PC-9 (cell line): ENCODE measurements around the gene FUBP3. TPM values are rescaled to one million over a fixed set of nuclear protein-coding genes. Genes with fewer than 3 reads are reported as not detected.

ENCODE experiments used
- BruUV-seq: library from RNA; stranded (reverse); fragments of 400-500 nt; replicated peaks from 2 replicates; lab custom pipeline; 2021; lab: Mats Ljungman, UMichigan
- CTCF ChIA-PET: fragments of 300-600 bp; sonication (Branson Sonifier 250); formaldehyde crosslinking; loops from one replicate; lab custom pipeline; 2022; ENCODE audit warnings: antibody characterized with exemption; lab: Charles Lee
- POLR2A ChIA-PET: fragments of 300-600 bp; sonication (Branson Sonifier 250); formaldehyde crosslinking; loops from one replicate; lab custom pipeline; 2022; ENCODE audit warnings: antibody characterized with exemption; ENCODE audit not compliant: unreplicated experiment; lab: Charles Lee
- DNase-seq, 2 experiments: peaks; one replicate each; pipeline versions ENCODE4 v3.0.0 to v3.0.0-alpha.2; 2015 to 2022; ENCODE audit warnings: mixed read lengths in 1 of 2
- H2AFZ ChIP-seq: fragments of 200-600 bp; sonication (generic); 2 replicates; pipeline ENCODE4 v1.8.1; 2017; ENCODE audit warnings: antibody characterized with exemption
- H3F3A ChIP-seq: fragments of 200-600 bp; sonication (generic); 2 replicates; pipeline ENCODE4 v1.8.1; 2017; ENCODE audit warnings: antibody characterized with exemption, mild to moderate bottlenecking, low read depth; ENCODE audit not compliant: insufficient read depth
- H3K27ac ChIP-seq: fragments of 200-600 bp; sonication (generic); 2 replicates; pipeline ENCODE4 v1.6.1; 2016; ENCODE audit warnings: mixed run types
- H3K27me3 ChIP-seq: fragments of 200-600 bp; sonication (generic); 2 replicates; pipeline ENCODE4 v1.6.1; 2016; ENCODE audit warnings: low read depth, mixed run types; ENCODE audit not compliant: insufficient read depth
- H3K36me3 ChIP-seq: fragments of 200-600 bp; sonication (generic); 2 replicates; pipeline ENCODE4 v1.6.1; 2016; ENCODE audit warnings: low read depth, mixed run types
- H3K4me1 ChIP-seq: fragments of 200-600 bp; sonication (generic); replicated peaks from 2 replicates; pipeline ENCODE4 v1.6.1; 2016; ENCODE audit warnings: mixed run types; ENCODE audit not compliant: insufficient read depth
- H3K4me2 ChIP-seq: fragments of 200-600 bp; sonication (generic); 2 replicates; pipeline ENCODE4 v1.6.1; 2017; ENCODE audit warnings: mixed run types
- H3K4me3 ChIP-seq: fragments of 200-600 bp; sonication (generic); 2 replicates; pipeline ENCODE4 v1.6.1; 2016; ENCODE audit warnings: mixed run types
- H3K79me2 ChIP-seq: fragments of 200-600 bp; sonication (generic); 2 replicates; pipeline ENCODE4 v1.6.1; 2017; ENCODE audit warnings: low read depth, mixed run types
- H3K9me2 ChIP-seq: fragments of 200-600 bp; sonication (generic); 2 replicates; pipeline ENCODE4 v1.8.1; 2017; ENCODE audit warnings: mild to moderate bottlenecking; ENCODE audit not compliant: insufficient read depth
- H3K9me3 ChIP-seq: fragments of 200-600 bp; sonication (generic); 2 replicates; pipeline ENCODE4 v1.8.1; 2016; ENCODE audit warnings: low read depth; ENCODE audit not compliant: insufficient read depth
- H4K20me1 ChIP-seq: fragments of 200-600 bp; sonication (generic); 2 replicates; pipeline ENCODE4 v1.8.1; 2017; ENCODE audit not compliant: insufficient read depth
- EZH2 ChIP-seq: fragments of 200-600 bp; sonication (generic); IDR thresholded peaks from 2 replicates; pipeline ENCODE4 v1.8.0; 2017; ENCODE audit warnings: antibody characterized with exemption, low read depth
- intact Hi-C: fragments of 100-400 bp; cut with micrococcal nuclease; formaldehyde crosslinking; loops from one replicate; pipeline ENCODE4 v1.10.0; 2022; ENCODE audit not compliant: unreplicated experiment
- total RNA-seq: library from RNA; stranded (reverse); gene quantifications from 2 replicates; pipeline ENCODE4 v1.2.3, GENCODE V29; 2021
- TF ChIP-seq, protein P1 (sequence below): fragments of 200-600 bp; sonication (generic); conservative IDR thresholded peaks from 2 replicates; pipeline ENCODE4 v1.6.1; 2017; ENCODE audit warnings: mixed run types, antibody characterized with exemption, mild to moderate bottlenecking, moderate library complexity

FUBP3 gene
- total RNA-seq, 1 experiment from 2014 or later: 75.6 TPM

DNA sequence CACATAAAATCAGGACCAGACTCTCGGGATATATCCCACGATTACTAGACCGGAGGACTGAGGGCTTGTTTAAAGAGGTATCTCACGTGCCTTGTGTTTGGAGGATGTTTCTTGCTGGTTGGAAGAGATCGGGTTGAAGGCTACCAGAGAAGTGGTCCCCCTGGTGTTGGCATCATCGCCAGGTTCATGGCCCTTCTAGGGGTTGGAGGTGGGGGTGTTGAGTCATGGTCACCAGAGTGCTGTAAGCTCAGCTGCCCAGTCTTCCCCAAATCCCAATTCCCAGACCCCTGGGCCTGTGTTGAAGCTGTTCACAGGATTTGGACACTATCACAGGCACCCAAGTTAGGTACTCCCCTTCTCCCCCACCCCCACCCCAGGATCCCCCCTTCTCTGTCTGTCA, 55.9 kb downstream of the FUBP3 start:
- no peaks in the 10 kb centered on the region for H3K79me2 ChIP-seq
- H3K9me2 ChIP-seq: no peaks in the 10 kb centered on the region
- H3K4me3 ChIP-seq: no peak overlapping the region
- H2AFZ ChIP-seq: no peak overlapping the region
- no peaks in the 10 kb centered on the region for H3K36me3 ChIP-seq
- no peaks in the 10 kb centered on the region for H4K20me1 ChIP-seq
- ChIA-PET POLR2A (no interaction called here), CTCF (no interaction called here)
- no peak for TF ChIP-seq EZH2
- TF ChIP-seq, protein P1, sequence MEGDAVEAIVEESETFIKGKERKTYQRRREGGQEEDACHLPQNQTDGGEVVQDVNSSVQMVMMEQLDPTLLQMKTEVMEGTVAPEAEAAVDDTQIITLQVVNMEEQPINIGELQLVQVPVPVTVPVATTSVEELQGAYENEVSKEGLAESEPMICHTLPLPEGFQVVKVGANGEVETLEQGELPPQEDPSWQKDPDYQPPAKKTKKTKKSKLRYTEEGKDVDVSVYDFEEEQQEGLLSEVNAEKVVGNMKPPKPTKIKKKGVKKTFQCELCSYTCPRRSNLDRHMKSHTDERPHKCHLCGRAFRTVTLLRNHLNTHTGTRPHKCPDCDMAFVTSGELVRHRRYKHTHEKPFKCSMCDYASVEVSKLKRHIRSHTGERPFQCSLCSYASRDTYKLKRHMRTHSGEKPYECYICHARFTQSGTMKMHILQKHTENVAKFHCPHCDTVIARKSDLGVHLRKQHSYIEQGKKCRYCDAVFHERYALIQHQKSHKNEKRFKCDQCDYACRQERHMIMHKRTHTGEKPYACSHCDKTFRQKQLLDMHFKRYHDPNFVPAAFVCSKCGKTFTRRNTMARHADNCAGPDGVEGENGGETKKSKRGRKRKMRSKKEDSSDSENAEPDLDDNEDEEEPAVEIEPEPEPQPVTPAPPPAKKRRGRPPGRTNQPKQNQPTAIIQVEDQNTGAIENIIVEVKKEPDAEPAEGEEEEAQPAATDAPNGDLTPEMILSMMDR: no peak
- no peaks in the 10 kb centered on the region for H3K4me1 ChIP-seq
- intact Hi-C loops: no loop called here
- no peak overlapping the region for H3K27ac ChIP-seq
- no TSS peak for BruUV-seq
- H3F3A ChIP-seq: peaks cover 6% of the 10 kb centered on the region; the same call in 1 of the 2 replicates
- DNase-seq: no peak
- no peak overlapping the region for H3K4me2 ChIP-seq
- no peaks in the 10 kb centered on the region for H3K9me3 ChIP-seq
- H3K27me3 ChIP-seq: no peaks in the 10 kb centered on the region

DNA sequence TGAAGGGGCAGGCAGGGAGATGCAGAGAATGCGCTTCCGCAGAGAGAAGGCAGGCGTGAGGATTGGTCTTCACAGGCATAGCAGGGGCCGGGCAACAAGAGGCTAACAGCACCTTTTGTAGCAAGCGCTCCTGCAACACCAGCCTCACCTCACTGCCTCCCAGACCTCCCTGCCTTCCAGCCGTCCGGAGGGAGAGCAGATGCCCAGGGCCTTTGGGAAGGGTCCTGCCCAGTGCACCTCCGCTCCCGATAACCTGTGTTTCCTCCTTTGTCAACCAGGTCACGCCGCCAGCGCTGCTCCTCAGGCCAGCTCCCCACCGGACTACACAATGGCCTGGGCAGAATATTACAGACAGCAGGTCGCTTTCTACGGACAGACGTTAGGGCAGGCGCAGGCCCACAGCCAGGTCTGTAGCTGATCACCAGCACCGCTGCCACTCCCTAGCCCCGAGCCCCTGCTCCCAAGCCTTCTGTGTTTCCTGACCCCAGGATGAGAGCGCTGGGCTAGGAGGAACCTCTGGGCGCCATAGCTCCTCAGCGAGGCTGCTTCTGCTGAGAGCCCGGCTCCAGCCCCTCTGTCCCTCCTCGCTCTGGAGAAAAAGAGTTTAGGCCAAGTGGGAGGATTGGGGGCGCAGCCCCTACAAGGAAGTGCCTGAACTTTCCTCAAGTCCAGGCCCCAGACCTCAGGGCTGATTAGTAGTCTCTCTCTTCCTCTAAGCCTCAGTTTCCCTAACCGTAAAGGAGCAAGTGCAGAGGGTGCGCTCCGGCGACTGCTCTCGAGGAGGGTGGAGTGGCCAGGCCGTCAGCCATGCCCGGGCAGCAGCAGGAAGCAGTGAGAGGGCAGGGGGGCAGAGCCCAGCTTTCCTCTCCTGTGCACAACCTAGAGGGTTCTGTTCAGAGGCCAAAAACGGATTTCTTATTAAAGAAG, 56.6 kb downstream of the FUBP3 start:
- H3K9me3 ChIP-seq: no peaks in the 10 kb centered on the region
- TF ChIP-seq EZH2: no peak
- TF ChIP-seq, protein P1: no peak
- H3K4me1 ChIP-seq: no peaks in the 10 kb centered on the region
- intact Hi-C loops: no loop called here
- no peaks in the 10 kb centered on the region for H3K27me3 ChIP-seq
- H3F3A ChIP-seq: peaks cover 6% of the 10 kb centered on the region; the same call in 1 of the 2 replicates
- H3K27ac ChIP-seq: no peak overlapping the region
- no peaks in the 10 kb centered on the region for H3K36me3 ChIP-seq
- H3K4me2 ChIP-seq: no peak overlapping the region
- H3K9me2 ChIP-seq: no peaks in the 10 kb centered on the region
- POLR2A ChIA-PET: no interaction called here
- H3K4me3 ChIP-seq: no peak overlapping the region
- no peak for DNase-seq
- H2AFZ ChIP-seq: no peak overlapping the region
- no TSS peak for BruUV-seq
- CTCF ChIA-PET: no interaction called here
- no peaks in the 10 kb centered on the region for H3K79me2 ChIP-seq
- H4K20me1 ChIP-seq: no peaks in the 10 kb centered on the region

DNA sequence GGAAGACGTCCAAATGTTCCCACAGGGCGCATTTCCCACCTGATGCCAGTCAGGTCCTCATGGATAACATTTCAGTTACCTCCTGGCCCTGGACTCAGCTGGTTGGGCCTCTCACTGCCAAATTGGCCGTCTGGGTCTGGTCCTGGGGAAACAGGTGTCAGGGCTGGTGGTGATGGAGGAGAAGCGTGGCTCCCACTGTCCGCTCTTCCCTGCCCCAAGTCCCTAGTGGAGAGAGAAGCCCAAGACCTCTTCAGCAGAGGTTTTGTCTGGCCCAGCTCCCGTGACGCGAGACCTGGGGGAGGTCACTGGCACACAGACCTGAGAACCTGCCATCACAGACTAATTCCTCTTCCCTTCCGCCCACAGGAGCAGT, 57.3 kb downstream of the FUBP3 start:
- TF ChIP-seq, protein P1: no peak
- TF ChIP-seq EZH2: no peak
- no peak overlapping the region for H2AFZ ChIP-seq
- H3K9me2 ChIP-seq: no peaks in the 10 kb centered on the region
- no peaks in the 10 kb centered on the region for H4K20me1 ChIP-seq
- POLR2A ChIA-PET: no interaction called here
- DNase-seq: no peak
- intact Hi-C loops: no loop called here
- H3K4me3 ChIP-seq: no peak overlapping the region
- CTCF ChIA-PET: no interaction called here
- H3K4me1 ChIP-seq: no peaks in the 10 kb centered on the region
- no peaks in the 10 kb centered on the region for H3K27me3 ChIP-seq
- H3K36me3 ChIP-seq: no peaks in the 10 kb centered on the region
- H3K9me3 ChIP-seq: no peaks in the 10 kb centered on the region
- no TSS peak for BruUV-seq
- no peak overlapping the region for H3K27ac ChIP-seq
- no peaks in the 10 kb centered on the region for H3K79me2 ChIP-seq
- H3K4me2 ChIP-seq: no peak overlapping the region
- peaks cover 6% of the 10 kb centered on the region; the same call in 1 of the 2 replicates for H3F3A ChIP-seq
